ENCODE measurements around the gene TNFRSF1B.

- TF ChIP-seq CTCF (IDR thresholded peaks at IDR 0.05) = no peak
- no peak for TF ChIP-seq POLR2A (IDR thresholded peaks at IDR 0.05)
Measured at GRCh38 chr1:12179111-12179519, 12.3 kb downstream of the TNFRSF1B start.
